ENCODE data around the gene DDX39B. TPM values are rescaled to one million over a fixed set of nuclear protein-coding genes. Genes with fewer than 3 reads are reported as not detected.

DDX39B gene
- total and polyA plus RNA-seq, 2 experiments from 2014 or later = 210 to 287 TPM

- Histone ChIP-seq H3K79me2 (peaks cover 68% of the 10 kb centered on the region), H2AFZ (peak overlapping the region; percentile 12), H3K9me2 (replicated peaks; ENCODE audit: insufficient read depth) (no peaks in the 10 kb centered on the region), H3K27ac (peak overlapping the region; percentile 99), H3K4me2 (peak overlapping the region; percentile 86), H3K27me3 (no peaks in the 10 kb centered on the region), H4K20me1 (ENCODE audit: insufficient read depth, poor library complexity, severe bottlenecking) (peaks cover 50% of the 10 kb centered on the region), H3K4me3 (peak overlapping the region; percentile 56), H3K36me3 (replicated peaks; ENCODE audit: insufficient read depth, low read depth) (peaks cover 1% of the 10 kb centered on the region), H3K4me1 (ENCODE audit: insufficient read depth) (peaks cover 19% of the 10 kb centered on the region), H3K9me3 (ENCODE audit: low read depth) (no peaks in the 10 kb centered on the region)
- DNase-seq (ENCODE audit: low spot score) = peak; percentile 74
- no peak for TF ChIP-seq CTCF (IDR thresholded peaks at IDR 0.05; ENCODE audit: poor library complexity)
- TF ChIP-seq EZH2 (IDR thresholded peaks at IDR 0.05; ENCODE audit: borderline replicate concordance) = no peak
- TF ChIP-seq EZH2phosphoT487 (IDR thresholded peaks at IDR 0.05; ENCODE audit: low read depth, severe bottlenecking, unreplicated experiment) = no peak
- under 1% methylated on average over 21 of the region's 21 CpGs for WGBS (ENCODE audit: low lambda C conversion rate, missing lambda C conversion rate)
Measured at GRCh38 chr6:31541059-31541657, 645 bp downstream of the DDX39B start.

- H3K4me1 ChIP-seq (ENCODE audit: insufficient read depth) = peaks cover 19% of the 10 kb centered on the region
- WGBS (ENCODE audit: low lambda C conversion rate, missing lambda C conversion rate) = 7% methylated on average over 4 of the region's 4 CpGs
- H3K79me2 ChIP-seq = peaks cover 73% of the 10 kb centered on the region
- H3K27ac ChIP-seq = peak overlapping the region; percentile 99
- H3K4me2 ChIP-seq = peak overlapping the region; percentile 86
- TF ChIP-seq CTCF (IDR thresholded peaks at IDR 0.05; ENCODE audit: poor library complexity) (no peak), EZH2phosphoT487 (IDR thresholded peaks at IDR 0.05; ENCODE audit: low read depth, severe bottlenecking, unreplicated experiment) (no peak), EZH2 (IDR thresholded peaks at IDR 0.05; ENCODE audit: borderline replicate concordance) (no peak)
- no peaks in the 10 kb centered on the region for H3K9me2 ChIP-seq (replicated peaks; ENCODE audit: insufficient read depth)
- no peak overlapping the region for H2AFZ ChIP-seq
- no peak for DNase-seq (ENCODE audit: low spot score)
- H4K20me1 ChIP-seq (ENCODE audit: insufficient read depth, poor library complexity, severe bottlenecking) = peaks cover 55% of the 10 kb centered on the region
- no peaks in the 10 kb centered on the region for H3K9me3 ChIP-seq (ENCODE audit: low read depth)
- peaks cover 7% of the 10 kb centered on the region for H3K36me3 ChIP-seq (replicated peaks; ENCODE audit: insufficient read depth, low read depth)
- peak overlapping the region; percentile 56 for H3K4me3 ChIP-seq
- no peaks in the 10 kb centered on the region for H3K27me3 ChIP-seq
Measured at GRCh38 chr6:31540640-31541039, 1.2 kb downstream of the DDX39B start.

- Histone ChIP-seq H3K79me2 (peaks cover 89% of the 10 kb centered on the region), H3K36me3 (replicated peaks; ENCODE audit: insufficient read depth, low read depth) (peaks cover 8% of the 10 kb centered on the region), H4K20me1 (ENCODE audit: insufficient read depth, poor library complexity, severe bottlenecking) (peaks cover 73% of the 10 kb centered on the region), H3K27ac (no peak overlapping the region), H2AFZ (no peak overlapping the region), H3K4me3 (peak overlapping the region; percentile 56), H3K4me2 (peak overlapping the region; percentile 86), H3K4me1 (ENCODE audit: insufficient read depth) (peaks cover 19% of the 10 kb centered on the region), H3K9me2 (replicated peaks; ENCODE audit: insufficient read depth) (no peaks in the 10 kb centered on the region), H3K9me3 (ENCODE audit: low read depth) (no peaks in the 10 kb centered on the region), H3K27me3 (no peaks in the 10 kb centered on the region)
- WGBS (ENCODE audit: low lambda C conversion rate, missing lambda C conversion rate) = 86% methylated on average over 6 of the region's 6 CpGs
- no peak for DNase-seq (ENCODE audit: low spot score)
- no peak for TF ChIP-seq EZH2 (IDR thresholded peaks at IDR 0.05; ENCODE audit: borderline replicate concordance)
- TF ChIP-seq EZH2phosphoT487 (IDR thresholded peaks at IDR 0.05; ENCODE audit: low read depth, severe bottlenecking, unreplicated experiment) = no peak
- no peak for TF ChIP-seq CTCF (IDR thresholded peaks at IDR 0.05; ENCODE audit: poor library complexity)
Measured at GRCh38 chr6:31538805-31539400, 2.9 kb downstream of the DDX39B start.

Data from hepatocyte (in vitro differentiated cells).